ENCODE measurements around the gene PRSS22. TPM values are rescaled to one million over a fixed set of nuclear protein-coding genes. Genes with fewer than 3 reads are reported as not detected.

The PRSS22 gene
- total RNA-seq, 1 donor from 2014 or later = not detected

- CTCF ChIA-PET = no interaction called here
- ATAC-seq (ENCODE audit: low read depth) (no peak), DNase-seq (no peak)
- Mint-ChIP-seq H3K27me3 (peaks cover 31% of the 10 kb centered on the region), H3K36me3 (ENCODE audit: low read depth) (no peaks in the 10 kb centered on the region), H3K9me3 (peaks cover 12% of the 10 kb centered on the region), H3K27ac (no peak overlapping the region), H3K4me3 (no peak overlapping the region), H3K4me1 (no peaks in the 10 kb centered on the region)
- POLR2A ChIA-PET = no interaction called here
- intact Hi-C loops (cut with micrococcal nuclease) = no loop called here
- no peak for TF ChIP-seq CTCF (IDR thresholded peaks at IDR 0.05)
These were observed 54.3 kb downstream of the PRSS22 start for GRCh38 chr16:2803545-2804195.

Other genes with a start within 250 kb of the PRSS22 start
- 30.3 and 31.4 TPM in 2 replicates for gene KCTD5, start 175.6 kb downstream of the PRSS22 start, total RNA-seq
- gene PRSS27, start 137.9 kb downstream of the PRSS22 start, total RNA-seq = 1.5 and 1.8 TPM in 2 replicates
- gene SRRM2, start 105.5 kb downstream of the PRSS22 start, total RNA-seq = 891 and 963 TPM in 2 replicates
- gene ELOB, start 80.9 kb downstream of the PRSS22 start, total RNA-seq = 172 and 190 TPM in 2 replicates
- gene PRSS33, start 70.6 kb downstream of the PRSS22 start, total RNA-seq = not detected in 2 replicates
- not detected in 2 replicates for gene PRSS41, start 59.7 kb downstream of the PRSS22 start, total RNA-seq
- 2.4 and 3.2 TPM in 2 replicates for gene PRSS21, start 40.9 kb downstream of the PRSS22 start, total RNA-seq
- gene ZG16B, start 27.9 kb downstream of the PRSS22 start, total RNA-seq = 0.33 TPM in 1 of 2 replicates, not detected in the other
- 19.4 and 20.3 TPM in 2 replicates for gene FLYWCH2, start 25.0 kb upstream of the PRSS22 start, total RNA-seq
- 53.5 and 59.9 TPM in 2 replicates for gene FLYWCH1, start 53.8 kb upstream of the PRSS22 start, total RNA-seq
- gene KREMEN2, start 106.1 kb upstream of the PRSS22 start, total RNA-seq = 1.3 and 1.7 TPM in 2 replicates
- 2.4 and 2.7 TPM in 2 replicates for gene PAQR4, start 111.2 kb upstream of the PRSS22 start, total RNA-seq
- 3.8 and 4.3 TPM in 2 replicates for gene PKMYT1, start 122.3 kb upstream of the PRSS22 start, total RNA-seq
- gene CLDN9, start 154.8 kb upstream of the PRSS22 start, total RNA-seq = not detected in 2 replicates
- gene CLDN6, start 160.0 kb upstream of the PRSS22 start, total RNA-seq = not detected in 2 replicates
- gene TNFRSF12A, start 162.2 kb upstream of the PRSS22 start, total RNA-seq = 0.47 and 1.0 TPM in 2 replicates
- 17.7 and 20.4 TPM in 2 replicates for gene HCFC1R1, start 165.8 kb upstream of the PRSS22 start, total RNA-seq
- gene THOC6, start 165.9 kb upstream of the PRSS22 start, total RNA-seq = 45.8 and 47.1 TPM in 2 replicates
- gene BICDL2, start 178.8 kb upstream of the PRSS22 start, total RNA-seq = not detected in 2 replicates
- 0.13 and 0.34 TPM in 2 replicates for gene MMP25, start 188.4 kb upstream of the PRSS22 start, total RNA-seq
- gene IL32, start 207.5 kb upstream of the PRSS22 start, total RNA-seq = 3.0 and 3.4 TPM in 2 replicates
- gene ZSCAN10, start 241.1 kb upstream of the PRSS22 start, total RNA-seq = not detected in 2 replicates